Measurements from ENCODE around the gene STARD3.

DNA sequence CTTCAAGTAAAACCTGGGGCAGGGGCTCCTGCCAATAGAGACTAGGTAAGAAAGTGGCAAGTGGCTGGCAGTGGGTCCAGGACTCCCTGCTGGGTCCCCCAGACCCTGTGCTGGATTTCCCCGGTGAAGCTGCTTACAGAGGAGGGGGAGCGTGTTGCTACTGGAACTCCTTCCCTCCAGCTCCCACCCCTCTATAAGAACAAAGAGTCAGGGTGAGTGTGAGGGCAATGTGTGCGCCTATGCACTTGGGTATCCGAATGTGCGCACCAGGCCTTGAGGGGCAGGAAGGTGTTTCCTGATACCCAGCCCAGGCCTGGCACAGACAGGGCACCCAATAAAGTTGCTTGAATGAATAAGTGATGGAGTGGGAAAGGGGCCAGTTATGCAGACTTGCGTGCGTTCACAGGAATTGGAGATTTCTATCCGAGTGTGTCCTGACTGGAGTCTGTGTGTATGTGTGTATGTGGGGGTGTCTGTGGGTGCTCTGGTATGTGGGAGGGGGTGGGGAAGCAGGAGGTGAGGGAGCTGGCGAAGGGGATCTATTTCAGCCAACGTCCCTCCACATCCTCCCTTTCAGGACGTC is 40.9 kb upstream of the STARD3 start:
- TF ChIP-seq, protein P1, sequence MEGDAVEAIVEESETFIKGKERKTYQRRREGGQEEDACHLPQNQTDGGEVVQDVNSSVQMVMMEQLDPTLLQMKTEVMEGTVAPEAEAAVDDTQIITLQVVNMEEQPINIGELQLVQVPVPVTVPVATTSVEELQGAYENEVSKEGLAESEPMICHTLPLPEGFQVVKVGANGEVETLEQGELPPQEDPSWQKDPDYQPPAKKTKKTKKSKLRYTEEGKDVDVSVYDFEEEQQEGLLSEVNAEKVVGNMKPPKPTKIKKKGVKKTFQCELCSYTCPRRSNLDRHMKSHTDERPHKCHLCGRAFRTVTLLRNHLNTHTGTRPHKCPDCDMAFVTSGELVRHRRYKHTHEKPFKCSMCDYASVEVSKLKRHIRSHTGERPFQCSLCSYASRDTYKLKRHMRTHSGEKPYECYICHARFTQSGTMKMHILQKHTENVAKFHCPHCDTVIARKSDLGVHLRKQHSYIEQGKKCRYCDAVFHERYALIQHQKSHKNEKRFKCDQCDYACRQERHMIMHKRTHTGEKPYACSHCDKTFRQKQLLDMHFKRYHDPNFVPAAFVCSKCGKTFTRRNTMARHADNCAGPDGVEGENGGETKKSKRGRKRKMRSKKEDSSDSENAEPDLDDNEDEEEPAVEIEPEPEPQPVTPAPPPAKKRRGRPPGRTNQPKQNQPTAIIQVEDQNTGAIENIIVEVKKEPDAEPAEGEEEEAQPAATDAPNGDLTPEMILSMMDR (IDR thresholded peaks at IDR 0.05), result no peak
- TF ChIP-seq POLR2AphosphoS5 (IDR thresholded peaks at IDR 0.05) (no peak), EP300 (IDR thresholded peaks at IDR 0.05) (no peak), POLR2A (IDR thresholded peaks at IDR 0.05) (no peak)

Measured in sigmoid colon (tissue), 4 donors.